NCI-H69 (cell line): ENCODE results near the gene CPNE9.

Source experiments
- DNase-seq: peaks from one replicate; lab custom pipeline; 2025; lab: John Stamatoyannopoulos, UW

The CPNE9 gene

GRCh38 chr3:9778143-9779074 lies 74.8 kb downstream of the CPNE9 start:
- no peak for DNase-seq

GRCh38 chr3:9779075-9779593 lies 75.5 kb downstream of the CPNE9 start:
- no peak for DNase-seq
